Measurements from ENCODE around the gene DIRAS1. TPM values are rescaled to one million over a fixed set of nuclear protein-coding genes. Genes with fewer than 3 reads are reported as not detected.

The DIRAS1 gene
- total RNA-seq, 1 donor from 2014 or later, result not detected

- intact Hi-C loops (cut with micrococcal nuclease), result no loop called here
These were observed 34.6 kb upstream of the DIRAS1 start for GRCh38 chr19:2755811-2756210.

GRCh38 chr19:2755448-2755705 is 34.2 kb upstream of the DIRAS1 start:
- intact Hi-C loops (cut with micrococcal nuclease), result no loop called here

GRCh38 chr19:2754659-2755447 is 33.7 kb upstream of the DIRAS1 start:
- intact Hi-C loops (cut with micrococcal nuclease), result no loop called here

GRCh38 chr19:2751438-2751830 is 30.3 kb upstream of the DIRAS1 start:
- intact Hi-C loops (cut with micrococcal nuclease), result no loop called here

- intact Hi-C loops (cut with micrococcal nuclease), result no loop called here
These were observed 29.8 kb upstream of the DIRAS1 start for GRCh38 chr19:2750808-2751437.

GRCh38 chr19:2747349-2747748 is 26.2 kb upstream of the DIRAS1 start:
- intact Hi-C loops (cut with micrococcal nuclease), result no loop called here

- intact Hi-C loops (cut with micrococcal nuclease), result no loop called here
These were observed 22.9 kb upstream of the DIRAS1 start for GRCh38 chr19:2744113-2744512.

- intact Hi-C loops (cut with micrococcal nuclease), result no loop called here
These were observed 21.9 kb upstream of the DIRAS1 start for GRCh38 chr19:2743099-2743498.

- intact Hi-C loops (cut with micrococcal nuclease), result loop anchor here (1.0 kb wide), 5 partner anchors 9 to 101 kb away; partner anchors contain the start of genes GNG7, THOP1, ZNF554 and ZNF555
These were observed 19.1 kb upstream of the DIRAS1 start for GRCh38 chr19:2740314-2740656.

- intact Hi-C loops (cut with micrococcal nuclease), result loop anchor here (1.0 kb wide), 5 partner anchors 10 to 102 kb away; partner anchors contain the start of genes GNG7, THOP1, ZNF554 and ZNF555
These were observed 18.6 kb upstream of the DIRAS1 start, which contains the start of gene SLC39A3 for GRCh38 chr19:2739602-2740313. Gene SLC39A3 (minus strand): TSS chr19:2740017. CDS start chr19:2737257, 2,760 bp downstream.

GRCh38 chr19:2736550-2737190 is 15.5 kb upstream of the DIRAS1 start:
- intact Hi-C loops (cut with micrococcal nuclease), result no loop called here

GRCh38 chr19:2735374-2735773 is 14.2 kb upstream of the DIRAS1 start:
- intact Hi-C loops (cut with micrococcal nuclease), result no loop called here

- intact Hi-C loops (cut with micrococcal nuclease), result no loop called here
These were observed 13.6 kb upstream of the DIRAS1 start for GRCh38 chr19:2734589-2735288.

GRCh38 chr19:2733930-2734588 is 12.9 kb upstream of the DIRAS1 start:
- intact Hi-C loops (cut with micrococcal nuclease), result no loop called here

- intact Hi-C loops (cut with micrococcal nuclease), result no loop called here
These were observed 11.7 kb upstream of the DIRAS1 start for GRCh38 chr19:2732883-2733282.

- intact Hi-C loops (cut with micrococcal nuclease), result no loop called here
These were observed 11.1 kb upstream of the DIRAS1 start for GRCh38 chr19:2732157-2732725.

- intact Hi-C loops (cut with micrococcal nuclease), result no loop called here
These were observed 10.2 kb upstream of the DIRAS1 start for GRCh38 chr19:2731181-2731995.

GRCh38 chr19:2729943-2730818 is 9.0 kb upstream of the DIRAS1 start:
- intact Hi-C loops (cut with micrococcal nuclease), result no loop called here

Data from T-helper 1 cell treated with Interleukin-12 subunit alpha and Interleukin-12 subunit beta and Interleukin-4 antibody, amounts not matched to agents 30 ng/mL and 1 ng/mL, for 36 hours (primary cell).